HepG2 (cell line): ENCODE measurements around the gene TMX2. TPM values are rescaled to one million over a fixed set of nuclear protein-coding genes. Genes with fewer than 3 reads are reported as not detected.

Source experiments
- ATF7 ChIP-seq, 2 experiments: fragments of 450-650 bp in 1 of 2; sonication (generic) in 1 of 2; formaldehyde crosslinking in 1 of 2; IDR thresholded peaks; 2 replicates each; pipeline versions ENCODE4 v1.4.0 to v1.6.1; 2016 to 2020; ENCODE audit warnings: antibody characterized with exemption in 1 of 2, mild to moderate bottlenecking in 1 of 2, missing genetic modification reagents in 1 of 2
- BCL6 ChIP-seq: IDR thresholded peaks from 2 replicates; pipeline ENCODE4 v1.6.1; 2016; ENCODE audit warnings: missing genetic modification reagents, missing compliant biosample characterization
- BRCA1 ChIP-seq: sonication (generic); formaldehyde crosslinking; IDR thresholded peaks from 2 replicates; pipeline ENCODE4 v1.4.0; 2020; ENCODE audit warnings: missing genetic modification reagents
- CSRNP2 ChIP-seq: sonication (generic); formaldehyde crosslinking; conservative IDR thresholded peaks from 2 replicates; pipeline ENCODE4 v1.8.0; 2022; ENCODE audit warnings: low read depth, missing genetic modification reagents
- FOXJ3 ChIP-seq: sonication (generic); formaldehyde crosslinking; IDR thresholded peaks from 2 replicates; pipeline ENCODE4 v1.4.0; 2020; ENCODE audit warnings: missing genetic modification reagents, mild to moderate bottlenecking, borderline replicate concordance
- MATR3 ChIP-seq: sonication (generic); formaldehyde crosslinking; IDR thresholded peaks from 2 replicates; pipeline ENCODE4 v1.4.0; 2020; ENCODE audit warnings: missing genetic modification reagents
- MXI1 ChIP-seq: IDR thresholded peaks from 3 replicates; pipeline ENCODE4 v1.6.1; 2012; ENCODE audit warnings: low read depth, low read length, inconsistent platforms, borderline replicate concordance
- NFE2L2 ChIP-seq: fragments of 150-350 bp; IDR thresholded peaks from 2 replicates; pipeline ENCODE4 v1.6.1; 2014; ENCODE audit warnings: low read length
- NFYC ChIP-seq: IDR thresholded peaks from 2 replicates; pipeline ENCODE4 v1.6.1; 2016; ENCODE audit warnings: missing genetic modification reagents, missing compliant biosample characterization
- RARG ChIP-seq: sonication (generic); formaldehyde crosslinking; IDR thresholded peaks from 2 replicates; pipeline ENCODE4 v1.4.0; 2020; ENCODE audit warnings: low read depth, mild to moderate bottlenecking, missing genetic modification reagents
- RORA ChIP-seq: sonication (generic); formaldehyde crosslinking; IDR thresholded peaks from 2 replicates; pipeline ENCODE4 v1.5.0; 2020; ENCODE audit warnings: mild to moderate bottlenecking, missing genetic modification reagents, moderate library complexity
- SMAD1 ChIP-seq: sonication (generic); formaldehyde crosslinking; IDR thresholded peaks from 2 replicates; pipeline ENCODE4 v1.4.0; 2020; ENCODE audit warnings: missing genetic modification reagents, low read depth, mild to moderate bottlenecking, borderline replicate concordance
- ZFAT ChIP-seq: sonication (generic); formaldehyde crosslinking; conservative IDR thresholded peaks from 2 replicates; pipeline ENCODE4 v1.8.1; 2023; ENCODE audit warnings: missing genetic modification reagents, inconsistent platforms
- ZNF160 ChIP-seq: sonication (generic); formaldehyde crosslinking; IDR thresholded peaks from 2 replicates; pipeline ENCODE4 v1.8.0; 2022; ENCODE audit warnings: mild to moderate bottlenecking, inconsistent platforms, missing genetic modification reagents
- ZNF296 ChIP-seq: sonication (generic); formaldehyde crosslinking; conservative IDR thresholded peaks from 2 replicates; pipeline ENCODE4 v1.5.0; 2020; ENCODE audit warnings: mild to moderate bottlenecking, missing genetic modification reagents
- ZNF512B ChIP-seq: sonication (generic); formaldehyde crosslinking; IDR thresholded peaks from 2 replicates; pipeline ENCODE4 v1.5.1; 2020; ENCODE audit warnings: missing genetic modification reagents, mild to moderate bottlenecking, borderline replicate concordance
- ZNF709 ChIP-seq: sonication (generic); formaldehyde crosslinking; IDR thresholded peaks from 2 replicates; pipeline ENCODE4 v1.5.0; 2020; ENCODE audit warnings: mild to moderate bottlenecking, missing genetic modification reagents
- ZSCAN31 ChIP-seq: sonication (generic); formaldehyde crosslinking; IDR thresholded peaks from 2 replicates; pipeline ENCODE4 v1.5.0; 2020; ENCODE audit warnings: low read depth, mild to moderate bottlenecking, missing genetic modification reagents
- polyA plus RNA-seq, 8 experiments: library from polyadenylated mRNA; depleted of rRNA in 3 of 8; stranded (reverse) in 7 of 8; unstranded in 1 of 8; fragments of >200 nt; fragmentation: Illumina TruSeq in 4 of 8; extraction: Trizol in 4 of 8; gene quantifications; 2 replicates each; pipeline versions ENCODE4 v1.2.1 to v1.2.3, GENCODE V29; 2011 to 2016; ENCODE audit warnings: low read depth in 4 of 8, missing spikeins in 1 of 8, mixed read lengths in 1 of 8; ENCODE audit not compliant: insufficient read depth in 1 of 8
- total RNA-seq, 5 experiments: library from RNA; depleted of rRNA; stranded (reverse); fragments of >200 nt; fragmentation: Illumina TruSeq; extraction: Trizol; gene quantifications; 2 replicates each; pipeline ENCODE4 v1.2.3, GENCODE V29; 2016; ENCODE audit warnings: low read depth in 1 of 5
- TF ChIP-seq, protein P1 (sequence below): sonication (generic); formaldehyde crosslinking; conservative IDR thresholded peaks from 2 replicates; pipeline ENCODE4 v1.8.0; 2022; ENCODE audit warnings: missing genetic modification reagents
- TF ChIP-seq, protein P2 (sequence below): sonication (generic); formaldehyde crosslinking; IDR thresholded peaks from 2 replicates; pipeline ENCODE4 v1.4.0; 2020; ENCODE audit warnings: missing genetic modification reagents; ENCODE audit errors: not compliant biosample characterization
- TF ChIP-seq, protein P3 (sequence below): fragments of 450-650 bp; IDR thresholded peaks from 2 replicates; pipeline ENCODE4 v1.6.1; 2016

TMX2 gene
- total and polyA plus RNA-seq, 2 of the 13 experiments (the other 11 are each of a cell fraction or from before 2014, with no cell fraction given): 84.5 to 129 TPM

- TF ChIP-seq ZNF512B (no peak), NFE2L2 (no peak), ZFAT (CRISPR knock-in tag) (no peak), RARG (CRISPR knock-in tag) (0 out of 2 replicates have a peak, but pooled peaks have one; percentile 27), ZNF296 (CRISPR knock-in tag) (no peak), FOXJ3 (CRISPR knock-in tag) (peak; percentile 87), BCL6 (CRISPR knock-in tag) (peak; percentile 97), MXI1 (peak; percentile 53; the same call in 1 of the 3 replicates), ZNF160 (CRISPR knock-in tag) (no peak), NFYC (peak; percentile 85), ATF7 (IDR thresholded peaks at IDR 0.05) (no peak), ATF7 (CRISPR knock-in tag; IDR thresholded peaks at IDR 0.05) (no peak; the same call in 1 of the 2 replicates), BRCA1 (CRISPR knock-in tag) (no peak), SMAD1 (CRISPR knock-in tag) (no peak), CSRNP2 (CRISPR knock-in tag) (no peak), ZSCAN31 (CRISPR knock-in tag) (peak; percentile 63; the same call in 1 of the 2 replicates), MATR3 (CRISPR knock-in tag) (no peak), ZNF709 (0 out of 2 replicates have a peak, but pooled peaks have one; percentile 59), RORA (CRISPR knock-in tag) (peak; percentile 91; the same call in 1 of the 2 replicates)
- TF ChIP-seq, protein P1, sequence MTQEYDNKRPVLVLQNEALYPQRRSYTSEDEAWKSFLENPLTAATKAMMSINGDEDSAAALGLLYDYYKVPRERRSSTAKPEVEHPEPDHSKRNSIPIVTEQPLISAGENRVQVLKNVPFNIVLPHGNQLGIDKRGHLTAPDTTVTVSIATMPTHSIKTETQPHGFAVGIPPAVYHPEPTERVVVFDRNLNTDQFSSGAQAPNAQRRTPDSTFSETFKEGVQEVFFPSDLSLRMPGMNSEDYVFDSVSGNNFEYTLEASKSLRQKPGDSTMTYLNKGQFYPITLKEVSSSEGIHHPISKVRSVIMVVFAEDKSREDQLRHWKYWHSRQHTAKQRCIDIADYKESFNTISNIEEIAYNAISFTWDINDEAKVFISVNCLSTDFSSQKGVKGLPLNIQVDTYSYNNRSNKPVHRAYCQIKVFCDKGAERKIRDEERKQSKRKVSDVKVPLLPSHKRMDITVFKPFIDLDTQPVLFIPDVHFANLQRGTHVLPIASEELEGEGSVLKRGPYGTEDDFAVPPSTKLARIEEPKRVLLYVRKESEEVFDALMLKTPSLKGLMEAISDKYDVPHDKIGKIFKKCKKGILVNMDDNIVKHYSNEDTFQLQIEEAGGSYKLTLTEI (CRISPR knock-in tag): no peak
- TF ChIP-seq, protein P2, sequence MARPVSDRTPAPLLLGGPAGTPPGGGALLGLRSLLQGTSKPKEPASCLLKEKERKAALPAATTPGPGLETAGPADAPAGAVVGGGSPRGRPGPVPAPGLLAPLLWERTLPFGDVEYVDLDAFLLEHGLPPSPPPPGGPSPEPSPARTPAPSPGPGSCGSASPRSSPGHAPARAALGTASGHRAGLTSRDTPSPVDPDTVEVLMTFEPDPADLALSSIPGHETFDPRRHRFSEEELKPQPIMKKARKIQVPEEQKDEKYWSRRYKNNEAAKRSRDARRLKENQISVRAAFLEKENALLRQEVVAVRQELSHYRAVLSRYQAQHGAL (CRISPR knock-in tag): no peak
- TF ChIP-seq, protein P3, sequence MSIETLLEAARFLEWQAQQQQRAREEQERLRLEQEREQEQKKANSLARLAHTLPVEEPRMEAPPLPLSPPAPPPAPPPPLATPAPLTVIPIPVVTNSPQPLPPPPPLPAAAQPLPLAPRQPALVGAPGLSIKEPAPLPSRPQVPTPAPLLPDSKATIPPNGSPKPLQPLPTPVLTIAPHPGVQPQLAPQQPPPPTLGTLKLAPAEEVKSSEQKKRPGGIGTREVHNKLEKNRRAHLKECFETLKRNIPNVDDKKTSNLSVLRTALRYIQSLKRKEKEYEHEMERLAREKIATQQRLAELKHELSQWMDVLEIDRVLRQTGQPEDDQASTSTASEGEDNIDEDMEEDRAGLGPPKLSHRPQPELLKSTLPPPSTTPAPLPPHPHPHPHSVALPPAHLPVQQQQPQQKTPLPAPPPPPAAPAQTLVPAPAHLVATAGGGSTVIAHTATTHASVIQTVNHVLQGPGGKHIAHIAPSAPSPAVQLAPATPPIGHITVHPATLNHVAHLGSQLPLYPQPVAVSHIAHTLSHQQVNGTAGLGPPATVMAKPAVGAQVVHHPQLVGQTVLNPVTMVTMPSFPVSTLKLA: peak; percentile 31; the same call in 1 of the 2 replicates
Observed at GRCh38 chr11:57778318-57779037, 66.1 kb downstream of the TMX2 start (continued).
